ENCODE measurements around the gene MYORG.
"Not testable (repeated sequence)": the region's sequence is repeated elsewhere in the genome, so short reads cannot be mapped to it uniquely, and the experiment has no call there.

Gene MYORG

GRCh38 chr9:34384368-34385165 lies 7.9 kb upstream of the MYORG start:
- DNase-seq = no peak

DNA sequence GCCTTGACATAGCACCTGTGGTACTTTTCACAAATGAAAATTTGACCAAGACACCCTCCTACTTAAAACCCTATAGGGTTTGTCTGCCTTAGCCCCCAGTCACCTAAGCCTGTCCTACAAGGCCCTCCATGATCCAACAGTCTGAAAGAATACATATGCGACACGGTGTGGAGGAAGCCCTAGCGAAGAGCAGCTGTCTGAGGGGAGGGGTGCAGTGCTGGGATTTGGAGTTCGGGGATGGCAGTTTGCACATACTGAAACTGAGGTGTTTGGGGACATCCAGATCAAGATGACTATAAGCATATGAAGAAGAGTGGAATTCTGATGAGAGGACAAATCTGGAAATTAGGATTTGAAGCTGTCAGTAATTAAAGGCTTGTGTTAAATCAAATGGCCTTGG lies 7.2 kb upstream of the MYORG start:
- no peak for DNase-seq

GRCh38 chr9:34382879-34383278 lies 6.2 kb upstream of the MYORG start:
- DNase-seq = no peak

DNA sequence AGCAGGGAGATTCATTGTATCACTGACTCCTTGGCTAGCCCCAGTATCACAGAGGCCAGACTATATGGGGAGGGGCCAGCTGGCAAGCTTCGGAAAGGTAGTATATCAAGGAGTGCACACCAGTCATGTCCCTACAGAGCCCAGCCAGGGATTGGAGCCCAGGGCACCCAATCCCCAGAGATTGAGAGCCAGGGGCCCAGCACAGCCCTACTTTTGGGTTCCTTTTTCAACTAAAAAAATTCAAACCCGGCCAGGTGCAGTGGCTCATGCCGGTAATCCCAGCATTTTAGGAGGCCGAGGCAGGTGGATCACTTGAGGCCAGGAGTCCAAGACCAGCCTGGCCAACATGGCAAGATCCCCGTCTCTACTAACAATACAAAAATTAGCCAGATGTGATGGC lies 5.4 kb upstream of the MYORG start:
- no peak for DNase-seq

- DNase-seq = no peak
Measured at GRCh38 chr9:34381323-34381722, 4.6 kb upstream of the MYORG start.

GRCh38 chr9:34380511-34381315 lies 4.0 kb upstream of the MYORG start:
- DNase-seq = peak; percentile 63

GRCh38 chr9:34380034-34380510 lies 3.4 kb upstream of the MYORG start:
- DNase-seq = peak; percentile 37

DNA sequence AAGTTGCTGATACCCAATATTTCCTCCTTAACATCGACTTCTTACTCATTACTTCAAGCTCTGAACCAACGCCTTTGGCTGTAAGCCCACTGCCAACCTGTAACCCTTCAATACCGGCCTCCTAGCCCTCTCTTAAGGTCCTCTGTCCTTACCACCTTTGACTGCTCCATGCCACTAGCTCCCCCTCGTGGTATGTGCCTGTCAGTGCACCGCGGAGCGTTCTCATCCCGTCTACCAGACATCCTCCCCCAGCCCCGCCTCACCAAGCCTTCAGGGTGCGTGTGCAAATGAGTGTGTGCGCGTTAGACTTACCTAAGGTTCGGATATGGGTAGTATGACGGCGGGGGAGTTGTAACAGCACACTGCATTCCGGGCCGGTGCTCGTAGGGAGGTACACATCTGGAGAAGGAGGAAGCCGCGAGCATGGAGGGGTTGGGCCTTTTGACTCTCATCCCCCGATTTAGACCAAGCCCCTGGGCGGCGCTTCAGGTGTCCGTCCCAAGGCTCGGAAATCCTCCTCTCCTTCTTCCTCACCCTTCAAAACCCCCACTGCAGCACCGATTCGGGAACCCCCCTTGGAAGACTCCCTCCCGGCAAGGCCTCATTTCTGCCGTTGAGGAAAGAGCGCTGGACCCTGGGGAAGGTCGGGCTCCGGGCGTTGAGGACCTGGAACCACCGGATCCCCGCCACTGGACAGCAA lies 2.8 kb upstream of the MYORG start:
- DNase-seq = peak; percentile 91

GRCh38 chr9:34378376-34379060 lies 1.8 kb upstream of the MYORG start:
- no peak for DNase-seq

DNA sequence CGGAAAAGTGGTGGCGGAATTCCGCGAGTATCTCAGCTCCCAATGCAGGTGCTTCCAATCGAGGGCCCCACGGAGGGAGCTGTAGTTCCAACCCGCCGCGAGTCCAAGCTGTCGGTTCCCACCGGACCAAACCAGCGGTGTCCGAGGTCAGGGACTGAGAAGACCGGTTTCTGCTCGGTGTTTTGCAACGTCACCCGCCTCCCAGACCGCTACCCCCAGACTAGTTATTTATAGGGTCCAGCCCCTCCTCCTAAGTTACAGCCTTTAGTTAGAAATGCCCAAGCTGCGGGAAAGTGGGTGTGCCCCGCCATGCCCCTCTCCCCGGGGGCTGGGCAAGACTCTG lies 677 bp upstream of the MYORG start:
- DNase-seq = no peak

- DNase-seq = peak; percentile 56
Measured at GRCh38 chr9:34375901-34376595, 650 bp downstream of the MYORG start.

DNA sequence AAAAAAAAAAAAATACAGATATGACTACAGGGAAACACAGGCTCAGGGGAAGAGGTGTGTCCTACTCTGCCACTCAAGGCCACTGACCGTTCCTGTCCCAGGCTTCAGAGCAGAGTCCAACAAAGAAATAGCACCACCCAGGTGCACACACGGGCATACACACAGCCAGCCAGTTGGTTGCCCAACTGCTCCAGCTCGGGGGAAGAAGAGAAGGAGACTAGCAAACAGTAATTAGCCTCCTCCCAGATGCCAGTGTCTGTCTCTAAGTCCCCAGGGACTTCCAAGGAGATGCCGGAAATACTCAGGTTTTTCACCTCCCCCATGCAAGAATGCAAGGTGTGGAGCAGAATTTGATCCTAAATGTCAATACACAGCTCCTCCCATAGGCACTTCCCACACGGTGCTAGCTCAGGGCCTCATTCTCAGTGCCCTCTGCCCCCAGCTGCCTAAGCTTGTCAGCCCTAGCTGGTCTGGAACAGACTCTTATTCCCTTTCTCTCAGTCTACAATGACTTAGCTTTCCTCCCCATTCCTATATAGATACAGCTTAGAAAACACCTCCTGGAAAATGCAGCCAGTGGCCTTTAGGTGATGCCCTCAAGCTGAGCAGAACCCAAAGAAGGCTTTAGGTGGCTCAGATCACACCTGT lies 1.7 kb downstream of the MYORG start:
- no peak for DNase-seq

DNA sequence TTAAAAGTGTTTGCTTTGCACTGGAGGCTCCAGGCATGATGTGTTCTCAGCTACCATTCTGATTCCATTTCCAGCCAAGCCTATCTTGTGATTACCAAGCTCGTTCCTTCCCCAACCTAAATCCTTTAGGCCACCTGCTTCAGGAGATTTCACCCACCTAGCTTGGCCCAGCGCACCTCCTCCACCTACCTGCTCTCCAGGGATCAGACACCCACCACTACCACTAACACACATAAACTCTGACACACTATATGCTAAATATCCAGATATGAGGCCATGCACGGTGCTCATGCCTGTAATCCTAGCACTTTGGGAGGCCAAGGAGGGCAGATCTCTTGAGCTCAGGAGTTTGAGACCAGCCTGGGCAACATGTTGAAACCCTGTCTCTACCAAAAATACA lies 2.4 kb downstream of the MYORG start:
- no peak for DNase-seq

GRCh38 chr9:34373749-34374148 lies 2.9 kb downstream of the MYORG start:
- no peak for DNase-seq

GRCh38 chr9:34372467-34373011 lies 4.2 kb downstream of the MYORG start:
- no peak for DNase-seq

DNA sequence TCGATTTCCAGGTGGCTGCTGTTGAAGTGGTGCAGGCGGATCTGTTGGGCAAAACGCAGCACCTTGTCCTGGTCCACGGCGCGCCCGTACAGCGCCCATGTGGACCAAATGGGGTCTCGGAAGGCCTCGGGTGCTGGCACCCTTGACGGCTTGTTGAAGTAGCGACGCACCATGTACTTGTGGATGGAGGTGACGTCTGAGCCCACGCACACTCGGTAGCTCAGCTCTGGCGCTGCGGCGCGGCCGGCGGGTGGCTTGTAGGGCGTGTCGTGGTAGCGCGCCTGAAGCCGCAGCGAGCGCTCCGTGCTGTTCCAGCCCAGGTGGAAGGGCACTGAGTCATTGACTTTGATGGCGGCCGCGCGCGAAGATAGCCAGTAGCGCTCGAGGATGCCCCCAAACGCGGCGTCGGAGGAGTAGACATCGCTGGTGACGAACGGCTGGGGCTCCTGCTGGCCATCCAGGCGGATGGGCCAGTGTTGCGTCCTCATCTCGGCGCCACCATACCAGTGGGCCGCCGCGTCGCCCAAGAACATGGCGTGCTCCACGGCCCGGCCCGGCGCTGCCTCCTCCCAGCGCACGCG lies 4.7 kb downstream of the MYORG start:
- no peak for DNase-seq

DNA sequence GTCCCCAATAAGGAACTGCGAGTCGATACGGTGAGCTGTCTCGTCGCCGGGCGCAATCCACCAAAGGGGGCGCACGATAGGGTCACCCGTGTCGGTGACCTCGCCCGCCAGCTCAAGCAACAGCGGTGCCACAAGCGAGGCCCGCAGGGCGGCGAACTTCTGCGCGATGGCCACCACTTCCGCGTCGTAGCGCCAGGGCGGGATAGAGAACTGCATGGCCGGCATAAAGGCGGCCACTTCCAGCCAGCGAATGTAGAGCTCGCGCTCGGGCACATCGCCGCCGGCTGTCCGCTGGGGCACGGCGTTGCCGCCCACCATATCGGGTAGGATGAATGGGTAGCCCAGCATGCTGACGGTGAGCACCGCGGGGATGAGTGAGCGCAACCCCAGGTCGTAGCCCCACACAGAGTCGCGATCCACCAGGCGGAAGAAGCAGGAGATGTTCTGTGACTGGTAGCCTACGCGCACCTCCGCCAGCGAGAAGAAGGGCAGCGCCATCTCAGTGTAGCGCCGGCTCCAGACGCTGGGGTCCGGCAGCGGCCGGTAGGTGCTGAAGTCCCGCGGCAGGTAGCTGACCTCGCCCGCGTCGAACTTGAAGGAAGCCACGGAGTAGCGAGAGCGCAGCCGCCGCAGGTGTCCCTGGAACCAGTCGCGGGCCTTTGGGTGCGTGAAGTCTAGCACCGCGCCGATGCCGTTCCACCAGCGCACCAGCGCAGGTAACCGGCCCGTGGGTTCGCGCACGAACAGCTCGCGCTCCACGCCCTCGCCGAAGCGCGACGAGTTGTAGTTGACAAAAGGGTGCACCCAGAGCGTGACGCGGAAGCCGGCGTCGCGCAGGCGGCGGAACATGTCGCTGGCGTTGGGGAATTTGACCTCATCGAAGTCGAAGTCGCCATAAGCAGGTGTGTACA lies 5.5 kb downstream of the MYORG start:
- DNase-seq = no peak

GRCh38 chr9:34370335-34370969 lies 6.2 kb downstream of the MYORG start:
- no peak for DNase-seq

DNA sequence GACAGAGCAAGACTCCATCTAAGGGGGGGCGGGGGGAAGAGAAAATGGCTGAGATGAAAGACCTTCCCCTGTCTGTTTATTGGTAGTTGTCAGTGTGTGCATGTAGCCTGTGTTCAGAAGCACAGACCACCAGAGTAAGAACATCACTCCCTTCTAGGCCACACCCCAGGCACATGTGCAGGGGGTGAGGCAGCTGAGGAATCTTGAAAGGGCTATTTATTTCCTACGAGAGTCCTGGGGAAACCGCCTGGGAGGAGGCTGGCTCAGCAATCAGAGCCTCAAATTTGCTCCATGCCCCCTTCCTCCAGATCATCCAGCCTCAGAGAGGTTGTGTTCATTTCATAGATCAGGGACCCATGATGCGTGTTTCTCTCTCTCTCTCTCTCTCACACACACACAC lies 7.1 kb downstream of the MYORG start:
- DNase-seq = no peak

GRCh38 chr9:34368796-34369195 lies 7.9 kb downstream of the MYORG start:
- not testable (repeated sequence) for DNase-seq

Data from NCI-H1092 treated with DMSO at 0.1 percent for 48 hours (cell line).